GM12864 (cell line): Measurements from ENCODE around the gene RTN1.

ENCODE experiments used
- DNase-seq: peaks from one replicate; pipeline ENCODE4 v3.0.0-alpha.2; 2011; ENCODE audit warnings: low read depth
- H3K4me3 ChIP-seq: 2 replicates; pipeline ENCODE4 v1.5.1; 2011; ENCODE audit warnings: mild to moderate bottlenecking, low read depth, low read length, control low read depth
- CTCF ChIP-seq: IDR thresholded peaks from 2 replicates; pipeline ENCODE4 v1.5.1; 2011; ENCODE audit warnings: low read depth, mild to moderate bottlenecking, moderate library complexity, low read length, control low read depth, inconsistent platforms; ENCODE audit errors: missing control alignments

Gene RTN1

GRCh38 chr14:59627011-59627520 is 243.5 kb downstream of the RTN1 start:
- no peak overlapping the region for H3K4me3 ChIP-seq
- TF ChIP-seq CTCF: no peak
- no peak for DNase-seq

GRCh38 chr14:59622631-59623030 is 247.9 kb downstream of the RTN1 start:
- DNase-seq: no peak
- no peak overlapping the region for H3K4me3 ChIP-seq
- TF ChIP-seq CTCF: no peak

- H3K4me3 ChIP-seq: no peak overlapping the region
- DNase-seq: no peak
- TF ChIP-seq CTCF: no peak
Observed at GRCh38 chr14:59619061-59619460, 251.5 kb downstream of the RTN1 start.

- H3K4me3 ChIP-seq: no peak overlapping the region
- no peak for TF ChIP-seq CTCF
- no peak for DNase-seq
Observed at GRCh38 chr14:59601056-59601455, 269.5 kb downstream of the RTN1 start.

GRCh38 chr14:59600211-59600945 is 270.2 kb downstream of the RTN1 start:
- no peak for DNase-seq
- TF ChIP-seq CTCF: no peak
- H3K4me3 ChIP-seq: no peak overlapping the region

- no peak for TF ChIP-seq CTCF
- H3K4me3 ChIP-seq: no peak overlapping the region
- no peak for DNase-seq
Observed at GRCh38 chr14:59595071-59595470, 275.5 kb downstream of the RTN1 start.
